ENCODE data around the gene RPS2. TPM values are rescaled to one million over a fixed set of nuclear protein-coding genes. Genes with fewer than 3 reads are reported as not detected.
A peak's percentile ranks its signal among the peaks of the same experiment; 100 is the strongest.

Gene RPS2
- total RNA-seq, 2 donors from 2014 or later, result 2,300 to 2,472 TPM

GRCh38 chr16:1998360-1998835, 33.8 kb upstream of the RPS2 start:
- intact Hi-C loops (cut with DNase I), result no loop called here
- TF ChIP-seq CTCF (IDR thresholded peaks at IDR 0.05) (no peak), POLR2A (IDR thresholded peaks at IDR 0.05) (no peak)
- Histone ChIP-seq H3K9me3 (no peaks in the 10 kb centered on the region), H3K4me1 (peaks cover 3% of the 10 kb centered on the region), H3K4me3 (no peak overlapping the region), H3K27ac (no peak overlapping the region), H3K27me3 (no peaks in the 10 kb centered on the region), H3K36me3 (replicated peaks in 1 of 2; ENCODE audit: insufficient read depth in 1 of 2, low read depth in 2 of 2) (peaks cover 33% of the 10 kb centered on the region in 2 donors)
- WGBS, 2 donors, result 89 to 92% methylated on average over 3 to 26 of the region's 27 CpGs
- DNase-seq (no peak), ATAC-seq (no peak)

- Histone ChIP-seq H3K4me1 (no peaks in the 10 kb centered on the region), H3K36me3 (replicated peaks in 1 of 2; ENCODE audit: insufficient read depth in 1 of 2, low read depth in 2 of 2) (peaks cover 33% of the 10 kb centered on the region in 2 donors), H3K9me3 (no peaks in the 10 kb centered on the region), H3K4me3 (no peak overlapping the region), H3K27ac (peak overlapping the region in 1 of 4 donors; percentile 37), H3K27me3 (no peaks in the 10 kb centered on the region)
- 83 to 86% methylated on average over 18 to 25 of the region's 26 CpGs for WGBS, 2 donors
- intact Hi-C loops (cut with DNase I), result no loop called here
- no peak for TF ChIP-seq CTCF (IDR thresholded peaks at IDR 0.05)
- TF ChIP-seq POLR2A (IDR thresholded peaks at IDR 0.05), result no peak
- no peak for DNase-seq
- ATAC-seq, result no peak
Observed at GRCh38 chr16:1997494-1998359, 33.1 kb upstream of the RPS2 start.

DNA sequence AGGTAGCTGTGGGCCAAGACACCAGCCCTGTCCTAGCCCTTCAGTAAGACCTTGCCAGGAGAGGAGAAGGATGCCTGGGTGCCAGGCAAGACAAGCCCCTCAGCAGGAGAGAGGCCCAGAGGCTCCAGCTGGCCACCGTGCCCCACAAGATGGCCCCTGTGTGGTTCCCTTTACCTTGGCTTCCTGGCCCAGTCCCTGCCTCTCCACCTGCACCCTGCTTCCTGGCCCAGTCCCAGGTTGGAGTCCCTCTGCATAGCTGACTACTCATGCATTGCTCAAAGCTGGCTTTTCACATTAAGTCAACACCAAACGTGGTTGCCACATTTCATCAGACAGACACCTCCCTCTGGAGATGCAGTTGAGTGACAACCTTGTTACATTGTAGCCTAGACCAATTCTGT, 29.1 kb upstream of the RPS2 start:
- ATAC-seq (no peak), DNase-seq (no peak)
- TF ChIP-seq CTCF (IDR thresholded peaks at IDR 0.05) (no peak), POLR2A (IDR thresholded peaks at IDR 0.05) (no peak)
- no peaks in the 10 kb centered on the region for H3K9me3 ChIP-seq
- peaks cover 4 to 5% of the 10 kb centered on the region in 2 donors for H3K36me3 ChIP-seq (replicated peaks in 1 of 2; ENCODE audit: insufficient read depth in 1 of 2, low read depth in 2 of 2)
- H3K27me3 ChIP-seq, result peaks cover 0 to 16% of the 10 kb centered on the region in 2 donors
- no peak overlapping the region for H3K27ac ChIP-seq
- 43 to 53% methylated on average over 2 of the region's 2 CpGs for WGBS, 2 donors
- intact Hi-C loops (cut with DNase I), result no loop called here
- H3K4me3 ChIP-seq, result no peak overlapping the region
- peaks cover 29% of the 10 kb centered on the region for H3K4me1 ChIP-seq

GRCh38 chr16:1992704-1993317, 28.2 kb upstream of the RPS2 start:
- DNase-seq (no peak), ATAC-seq (no peak)
- Histone ChIP-seq H3K9me3 (no peaks in the 10 kb centered on the region), H3K4me3 (no peak overlapping the region), H3K27me3 (peaks cover 0 to 19% of the 10 kb centered on the region in 2 donors), H3K4me1 (peaks cover 36% of the 10 kb centered on the region), H3K27ac (no peak overlapping the region), H3K36me3 (replicated peaks in 1 of 2; ENCODE audit: insufficient read depth in 1 of 2, low read depth in 2 of 2) (peaks cover 0 to under 1% of the 10 kb centered on the region in 2 donors)
- intact Hi-C loops (cut with DNase I), result no loop called here
- no peak for TF ChIP-seq CTCF (IDR thresholded peaks at IDR 0.05)
- WGBS, 2 donors, result 53% methylated on average over 44 of the region's 50 CpGs; no CpG with 5 or more reads in 1 of the 2 donors

All from body of pancreas (tissue), 4 donors.